Heart left ventricle (tissue), 13 donors: Measurements from ENCODE around the gene GBP3.

Source experiments
- CTCF ChIP-seq, 12 donors: fragments of 200-600 bp; sonication (generic) in 4 of 12; IDR thresholded peaks; one replicate each; pipeline versions ENCODE4 v1.5.0 to v1.8.0; 2018 to 2022; ENCODE audit warnings: antibody characterized with exemption in 12 of 12, mild to moderate bottlenecking in 5 of 12
- POLR2A ChIP-seq, 2 donors: fragments of 450-650 bp; IDR thresholded peaks; one replicate each; pipeline ENCODE4 v1.6.1; 2017; ENCODE audit warnings: antibody characterized with exemption in 2 of 2, mild to moderate bottlenecking in 2 of 2, moderate library complexity in 2 of 2
- donor health status: ischemic (EF 13 %, LVEDD 7.1; RV severe dilation, severe dysfunction).
- donor health status: DM: no; HTN: yes; CAD: no.
- donor health status: DM: no; HTN: no; CAD: no.
- donor health status: ischemic (EF 25% LVEDD 6.9; RV normal size, moderate dysfunction).
- donor health status: ischemic (EF 25% LVEDD 5.7; RV mildly dilated, moderate dysfunction).
- donor health status: ischemic (EF 35%, LVEDD 5.7; RV mildly dilated, moderate dysfunction).
- donor health status: nonischemic (EF 11% LVEDD 7.7; RV severe dilation, severe dysfunction).
- donor health status: DM: yes; HTN: yes; CAD: no.
- donor health status: PGD.
- donor health status: ischemic (EF 29% LVEDD 5.4; RV normal size, mild dysfunction).
- donor health status: nonischemic (EF 23%, LVEDD 6.1; RV moderate dilation, normal function).

GRCh38 chr1:88979054-88979748 lies 43.5 kb downstream of the GBP3 start:
- TF ChIP-seq CTCF (IDR thresholded peaks at IDR 0.05), result no peak
- TF ChIP-seq POLR2A (IDR thresholded peaks at IDR 0.05), result no peak
